Endothelial cell of umbilical vein (primary cell): ENCODE measurements around the gene RBM47. TPM values are rescaled to one million over a fixed set of nuclear protein-coding genes. Genes with fewer than 3 reads are reported as not detected.

Source experiments
- BruUV-seq: library from RNA; stranded (reverse); fragments of 400-500 nt; replicated peaks from 2 replicates; lab custom pipeline; 2021; lab: Mats Ljungman, UMichigan
- CTCF ChIA-PET: fragments of 300-600, 350-600 bp; sonication (Branson Sonifier 250); formaldehyde crosslinking; loops from one replicate; lab custom pipeline; 2021; ENCODE audit warnings: antibody characterized with exemption, inconsistent platforms; lab: Charles Lee
- POLR2A ChIA-PET: fragments of 300-600, 350-600 bp; sonication (Branson Sonifier 250); formaldehyde crosslinking; loops from one replicate; lab custom pipeline; 2021; ENCODE audit warnings: antibody characterized with exemption, inconsistent platforms; lab: Charles Lee
- DNase-seq: peaks from one replicate; pipeline ENCODE4 v3.0.0-alpha.2; 2011; ENCODE audit warnings: low read depth, low spot score
- FAIRE-seq: peaks from 2 replicates; lab custom pipeline; 2011; peaks lifted over from hg19 to GRCh38; lab: Jason Lieb, UNC
- H2AFZ ChIP-seq: 2 replicates; pipeline ENCODE4 v1.6.0; 2012; ENCODE audit warnings: low read depth, low read length, control low read depth, inconsistent platforms
- H3K27ac ChIP-seq: 2 replicates; pipeline ENCODE4 v1.5.1; 2011; ENCODE audit warnings: low read depth, mild to moderate bottlenecking, control low read depth, low read length, moderate library complexity; ENCODE audit not compliant: insufficient read depth
- H3K27me3 ChIP-seq, 2 experiments: 2 replicates each; pipeline versions ENCODE4 v1.6.0 to v1.6.1; 2011; ENCODE audit warnings: low read length in 2 of 2, mixed read lengths in 1 of 2; ENCODE audit not compliant: control insufficient read depth in 2 of 2, insufficient read depth in 2 of 2
- H3K36me3 ChIP-seq, 2 experiments: 2 replicates in 1 of 2; 3 replicates in 1 of 2; pipeline ENCODE4 v1.5.1; 2011; ENCODE audit warnings: low read length in 2 of 2, mild to moderate bottlenecking in 1 of 2, moderate library complexity in 1 of 2; ENCODE audit not compliant: control insufficient read depth in 2 of 2, insufficient read depth in 2 of 2; ENCODE audit errors: extremely low read depth in 1 of 2
- H3K4me1 ChIP-seq: 3 replicates; pipeline ENCODE4 v1.5.1; 2011; ENCODE audit warnings: mild to moderate bottlenecking, low read length; ENCODE audit not compliant: control insufficient read depth, insufficient read depth; ENCODE audit errors: extremely low read depth
- H3K4me2 ChIP-seq: 2 replicates; pipeline ENCODE4 v1.6.1; 2011; ENCODE audit warnings: low read length, control low read depth, mixed read lengths; ENCODE audit not compliant: insufficient read depth
- H3K4me3 ChIP-seq, 3 experiments: fragments of 200-600 bp in 1 of 3; sonication (generic), shearing (Covaris generic) in 1 of 3; replicated peaks in 1 of 3; 2 replicates each; pipeline ENCODE4 v1.5.1; 2011 to 2016; ENCODE audit warnings: control low read depth in 3 of 3, low read length in 3 of 3, mild to moderate bottlenecking in 2 of 3, inconsistent platforms in 1 of 3, low read depth in 1 of 3, moderate library complexity in 1 of 3; ENCODE audit not compliant: insufficient read depth in 1 of 3
- H3K79me2 ChIP-seq: 2 replicates; pipeline ENCODE4 v1.6.0; 2012; ENCODE audit warnings: low read length, inconsistent platforms; ENCODE audit not compliant: control insufficient read depth, insufficient read depth
- H3K9ac ChIP-seq: replicated peaks from 2 replicates; pipeline ENCODE3; 2011; ENCODE audit warnings: low read length, control low read depth; ENCODE audit not compliant: insufficient read depth; ENCODE audit errors: extremely low read depth
- H3K9me1 ChIP-seq: replicated peaks from 3 replicates; pipeline ENCODE4 v1.6.0; 2011; ENCODE audit warnings: mild to moderate bottlenecking, low read length; ENCODE audit not compliant: control insufficient read depth, insufficient read depth; ENCODE audit errors: extremely low read depth
- H3K9me3 ChIP-seq: replicated peaks from 2 replicates; pipeline ENCODE4 v1.5.1; 2012; ENCODE audit warnings: low read length, inconsistent platforms; ENCODE audit not compliant: control insufficient read depth, insufficient read depth
- H4K20me1 ChIP-seq: replicated peaks from 2 replicates; pipeline ENCODE3; 2011; ENCODE audit warnings: mild to moderate bottlenecking, low read length; ENCODE audit not compliant: control insufficient read depth, insufficient read depth; ENCODE audit errors: extremely low read depth
- EZH2 ChIP-seq: IDR thresholded peaks from 2 replicates; pipeline ENCODE4 v1.6.1; 2012; ENCODE audit warnings: borderline replicate concordance, low read depth, mild to moderate bottlenecking, moderate library complexity, low read length, inconsistent platforms; ENCODE audit not compliant: severe bottlenecking
- FOS ChIP-seq: IDR thresholded peaks from 2 replicates; pipeline ENCODE4 v1.6.1; 2011; ENCODE audit warnings: mild to moderate bottlenecking, low read length, moderate library complexity, borderline replicate concordance; ENCODE audit not compliant: insufficient read depth
- GATA2 ChIP-seq: IDR thresholded peaks from 2 replicates; pipeline ENCODE4 v1.7.0; 2011; ENCODE audit warnings: low read depth, mild to moderate bottlenecking, moderate library complexity, mixed read lengths, low read length; ENCODE audit not compliant: insufficient read length, insufficient read depth
- JUN ChIP-seq: IDR thresholded peaks from 2 replicates; pipeline ENCODE4 v1.6.1; 2011; ENCODE audit warnings: borderline replicate concordance, low read depth; ENCODE audit not compliant: insufficient read length, insufficient read depth
- MYC ChIP-seq: IDR thresholded peaks from one replicate; pipeline ENCODE4 v1.6.1; 2011; ENCODE audit warnings: mild to moderate bottlenecking, low read depth, low read length
- POLR2A ChIP-seq: IDR thresholded peaks from 2 replicates; pipeline ENCODE4 v1.6.1; 2012; ENCODE audit warnings: low read depth, mild to moderate bottlenecking, control low read depth, low read length
- POLR2AphosphoS5 ChIP-seq: IDR thresholded peaks from 2 replicates; pipeline ENCODE4 v1.6.1; 2012; ENCODE audit warnings: low read depth, mild to moderate bottlenecking, control low read depth, low read length, moderate library complexity; ENCODE audit not compliant: insufficient read depth
- dilution Hi-C: fragments of 300-500 bp; cut with MboI; formaldehyde crosslinking; loops from one replicate; pipeline ENCODE4 v1.15.0; 2019; ENCODE audit warnings: low sequenced_read_pairs; ENCODE audit not compliant: extremely low pct_ligation_motif_present
- intact Hi-C: fragments of 100-400 bp; cut with micrococcal nuclease; formaldehyde crosslinking; loops from one replicate; pipeline ENCODE4 v1.10.0; 2022
- polyA plus RNA-seq, 4 experiments: library from polyadenylated mRNA; depleted of rRNA in 3 of 4; stranded (reverse) in 3 of 4; unstranded in 1 of 4; fragments of >200 nt; gene quantifications; 2 replicates each; pipeline versions ENCODE4 v1.2.1 to v1.2.3, GENCODE V29; 2011 to 2012; ENCODE audit warnings: missing spikeins in 1 of 4
- total RNA-seq: library from RNA; stranded (reverse); gene quantifications from 2 replicates; pipeline ENCODE4 v1.2.3, GENCODE V29; 2021
- TF ChIP-seq, protein P1 (sequence below), 2 donors: IDR thresholded peaks; 1 replicate in 1 of 2; 2 replicates in 1 of 2; pipeline ENCODE4 v1.5.1; 2011; ENCODE audit warnings: low read length in 2 of 2, mild to moderate bottlenecking in 2 of 2, moderate library complexity in 2 of 2, control low read depth in 1 of 2, inconsistent platforms in 1 of 2, low read depth in 1 of 2; ENCODE audit not compliant: insufficient read depth in 1 of 2; ENCODE audit errors: extremely low read depth in 1 of 2
- TF ChIP-seq, protein P2 (sequence below): IDR thresholded peaks from 2 replicates; pipeline ENCODE4 v1.6.1; 2011; ENCODE audit not compliant: insufficient read depth, insufficient read length

Gene RBM47
- total and polyA plus RNA-seq, 2 donors (not counting 3 experiments of a cell fraction or from before 2014, with no cell fraction given) = not detected

- Histone ChIP-seq H4K20me1 (no peaks in the 10 kb centered on the region), H3K9me3 (no peaks in the 10 kb centered on the region), H3K4me1 (no peaks in the 10 kb centered on the region), H2AFZ (no peak overlapping the region), H3K9me1 (no peaks in the 10 kb centered on the region), H3K27ac (no peak overlapping the region), H3K36me3 (no peaks in the 10 kb centered on the region), H3K4me3 (no peak overlapping the region), H3K27me3 (no peaks in the 10 kb centered on the region), H3K9ac (no peak overlapping the region), H3K4me2 (no peak overlapping the region), H3K79me2 (no peaks in the 10 kb centered on the region)
- dilution Hi-C loops = no loop called here
- TF ChIP-seq FOS = no peak
- no peak for TF ChIP-seq JUN
- TF ChIP-seq POLR2AphosphoS5 = no peak
- TF ChIP-seq, protein P1, sequence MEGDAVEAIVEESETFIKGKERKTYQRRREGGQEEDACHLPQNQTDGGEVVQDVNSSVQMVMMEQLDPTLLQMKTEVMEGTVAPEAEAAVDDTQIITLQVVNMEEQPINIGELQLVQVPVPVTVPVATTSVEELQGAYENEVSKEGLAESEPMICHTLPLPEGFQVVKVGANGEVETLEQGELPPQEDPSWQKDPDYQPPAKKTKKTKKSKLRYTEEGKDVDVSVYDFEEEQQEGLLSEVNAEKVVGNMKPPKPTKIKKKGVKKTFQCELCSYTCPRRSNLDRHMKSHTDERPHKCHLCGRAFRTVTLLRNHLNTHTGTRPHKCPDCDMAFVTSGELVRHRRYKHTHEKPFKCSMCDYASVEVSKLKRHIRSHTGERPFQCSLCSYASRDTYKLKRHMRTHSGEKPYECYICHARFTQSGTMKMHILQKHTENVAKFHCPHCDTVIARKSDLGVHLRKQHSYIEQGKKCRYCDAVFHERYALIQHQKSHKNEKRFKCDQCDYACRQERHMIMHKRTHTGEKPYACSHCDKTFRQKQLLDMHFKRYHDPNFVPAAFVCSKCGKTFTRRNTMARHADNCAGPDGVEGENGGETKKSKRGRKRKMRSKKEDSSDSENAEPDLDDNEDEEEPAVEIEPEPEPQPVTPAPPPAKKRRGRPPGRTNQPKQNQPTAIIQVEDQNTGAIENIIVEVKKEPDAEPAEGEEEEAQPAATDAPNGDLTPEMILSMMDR (IDR thresholded peaks at IDR 0.05; ENCODE audit: extremely low read depth in 1 of 2, insufficient read depth in 1 of 2, low read depth in 1 of 2, low read length in 2 of 2) = no peak
- no peak for TF ChIP-seq POLR2A
- TF ChIP-seq, protein P2, sequence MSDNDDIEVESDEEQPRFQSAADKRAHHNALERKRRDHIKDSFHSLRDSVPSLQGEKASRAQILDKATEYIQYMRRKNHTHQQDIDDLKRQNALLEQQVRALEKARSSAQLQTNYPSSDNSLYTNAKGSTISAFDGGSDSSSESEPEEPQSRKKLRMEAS = no peak
- TF ChIP-seq EZH2 = no peak
- TF ChIP-seq MYC = no peak
- no peak for TF ChIP-seq GATA2
- DNase-seq (no peak), FAIRE-seq (no peak)
- intact Hi-C loops = no loop called here
- BruUV-seq = no TSS peak
- ChIA-PET POLR2A (no interaction called here), CTCF (no interaction called here)
Observed at GRCh38 chr4:40601641-40602040, 28.0 kb downstream of the RBM47 start.
